Daoy (cell line): Measurements from ENCODE around the gene HLA-DPA1. TPM values are rescaled to one million over a fixed set of nuclear protein-coding genes. Genes with fewer than 3 reads are reported as not detected.
A peak's percentile ranks its signal among the peaks of the same experiment; 100 is the strongest.

ENCODE experiments used
- DNase-seq: peaks from one replicate; pipeline ENCODE4 v3.0.0-alpha.2; 2015; ENCODE audit warnings: low read depth
- total RNA-seq: library from RNA; depleted of rRNA; stranded (reverse); fragments of >200 nt; shearing (Covaris generic); gene quantifications from 2 replicates; pipeline ENCODE4 v1.2.3, GENCODE V29; 2014

Gene HLA-DPA1
- total RNA-seq, 1 experiment from 2014 or later = 4.2 TPM

- DNase-seq = no peak
These were observed 15.6 kb upstream of the HLA-DPA1 start for GRCh38 chr6:33088931-33089620.

GRCh38 chr6:33088258-33088930 lies 14.9 kb upstream of the HLA-DPA1 start:
- peak; percentile 27 for DNase-seq

GRCh38 chr6:33085627-33086026 lies 12.2 kb upstream of the HLA-DPA1 start:
- no peak for DNase-seq

GRCh38 chr6:33082702-33083101 lies 9.3 kb upstream of the HLA-DPA1 start:
- peak; percentile 59 for DNase-seq

- no peak for DNase-seq
These were observed 7.8 kb upstream of the HLA-DPA1 start for GRCh38 chr6:33081098-33081824.

- DNase-seq = peak; percentile 92
These were observed 7.0 kb upstream of the HLA-DPA1 start for GRCh38 chr6:33080127-33081089.

- no peak for DNase-seq
These were observed 6.1 kb upstream of the HLA-DPA1 start for GRCh38 chr6:33079580-33079979.

- no peak for DNase-seq
These were observed 5.6 kb upstream of the HLA-DPA1 start for GRCh38 chr6:33078919-33079521.

- DNase-seq = no peak
These were observed 5.0 kb upstream of the HLA-DPA1 start for GRCh38 chr6:33078442-33078841.

GRCh38 chr6:33077908-33078307 lies 4.5 kb upstream of the HLA-DPA1 start:
- DNase-seq = no peak

- no peak for DNase-seq
These were observed 3.0 kb upstream of the HLA-DPA1 start for GRCh38 chr6:33076406-33076934.

- peak; percentile 74 for DNase-seq
These were observed 2.3 kb upstream of the HLA-DPA1 start, which contains the start of gene HLA-DPB1 for GRCh38 chr6:33075568-33076405. HLA-DPB1 (plus strand) TSS chr6:33075990; CDS start chr6:33076042, 52 bp downstream.

- DNase-seq = no peak
These were observed 1.7 kb upstream of the HLA-DPA1 start for GRCh38 chr6:33075208-33075567.

- no peak for DNase-seq
These were observed 845 bp downstream of the HLA-DPA1 start for GRCh38 chr6:33072508-33073100.

- DNase-seq = no peak
These were observed 1.9 kb downstream of the HLA-DPA1 start for GRCh38 chr6:33071569-33071968.

- DNase-seq = no peak
These were observed 2.5 kb downstream of the HLA-DPA1 start for GRCh38 chr6:33070909-33071308.

GRCh38 chr6:33069021-33069738 lies 4.3 kb downstream of the HLA-DPA1 start:
- DNase-seq = no peak

GRCh38 chr6:33066917-33067521 lies 6.4 kb downstream of the HLA-DPA1 start:
- no peak for DNase-seq
